Measurements from ENCODE around the gene CERK.
"Not testable (repeated sequence)": the region's sequence is repeated elsewhere in the genome, so short reads cannot be mapped to it uniquely, and the experiment has no call there.

CERK gene

DNA sequence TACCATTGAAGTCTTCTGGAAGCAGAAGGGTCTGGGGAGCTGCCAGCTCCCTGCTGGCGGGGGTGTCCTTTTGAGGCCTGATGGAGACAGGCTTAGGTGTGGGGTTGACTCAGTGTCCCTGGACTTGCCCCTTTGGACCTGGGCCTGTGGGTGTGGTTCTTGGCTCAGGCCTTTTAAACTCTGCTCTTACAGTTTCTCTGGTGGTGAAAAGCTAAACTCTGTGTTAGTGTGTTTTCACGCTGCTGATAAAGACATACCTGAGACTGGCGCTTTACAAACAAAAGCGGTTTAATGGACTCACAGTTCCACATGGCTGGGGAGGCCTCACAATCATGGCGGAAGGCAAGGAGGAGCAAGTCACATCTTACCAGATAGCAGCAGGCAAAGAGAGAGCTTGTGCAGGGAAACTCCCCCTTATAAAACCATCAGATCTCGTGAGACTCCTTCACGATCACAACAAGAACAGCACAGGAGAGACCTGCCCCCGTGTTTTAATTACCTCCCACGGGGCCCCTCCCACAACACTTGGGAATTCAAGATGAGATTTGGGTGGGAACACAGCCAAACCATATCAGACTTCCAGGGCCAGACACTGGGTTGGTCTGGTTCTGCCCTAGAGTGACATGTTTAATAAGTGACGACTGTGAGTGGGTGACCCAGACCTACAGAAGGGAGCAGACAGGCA is 91.4 kb downstream of the CERK start:
- in situ Hi-C loops (cut with HindIII; ENCODE audit: low sequenced_read_pairs) = no loop called here
- TF ChIP-seq, protein P1, sequence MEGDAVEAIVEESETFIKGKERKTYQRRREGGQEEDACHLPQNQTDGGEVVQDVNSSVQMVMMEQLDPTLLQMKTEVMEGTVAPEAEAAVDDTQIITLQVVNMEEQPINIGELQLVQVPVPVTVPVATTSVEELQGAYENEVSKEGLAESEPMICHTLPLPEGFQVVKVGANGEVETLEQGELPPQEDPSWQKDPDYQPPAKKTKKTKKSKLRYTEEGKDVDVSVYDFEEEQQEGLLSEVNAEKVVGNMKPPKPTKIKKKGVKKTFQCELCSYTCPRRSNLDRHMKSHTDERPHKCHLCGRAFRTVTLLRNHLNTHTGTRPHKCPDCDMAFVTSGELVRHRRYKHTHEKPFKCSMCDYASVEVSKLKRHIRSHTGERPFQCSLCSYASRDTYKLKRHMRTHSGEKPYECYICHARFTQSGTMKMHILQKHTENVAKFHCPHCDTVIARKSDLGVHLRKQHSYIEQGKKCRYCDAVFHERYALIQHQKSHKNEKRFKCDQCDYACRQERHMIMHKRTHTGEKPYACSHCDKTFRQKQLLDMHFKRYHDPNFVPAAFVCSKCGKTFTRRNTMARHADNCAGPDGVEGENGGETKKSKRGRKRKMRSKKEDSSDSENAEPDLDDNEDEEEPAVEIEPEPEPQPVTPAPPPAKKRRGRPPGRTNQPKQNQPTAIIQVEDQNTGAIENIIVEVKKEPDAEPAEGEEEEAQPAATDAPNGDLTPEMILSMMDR (IDR thresholded peaks at IDR 0.05; ENCODE audit: low read depth, low read length) = no peak
- H3K4me3 ChIP-seq (ENCODE audit: low read depth, low read length) = no peak overlapping the region
- DNase-seq (ENCODE audit: low read depth, low spot score) = no peak

- DNase-seq (ENCODE audit: low read depth, low spot score); in situ Hi-C loops (cut with HindIII; ENCODE audit: low sequenced_read_pairs); H3K4me3 ChIP-seq (ENCODE audit: low read depth, low read length): not testable (repeated sequence)
Observed at GRCh38 chr22:46642840-46643480, 95.1 kb downstream of the CERK start.

DNA sequence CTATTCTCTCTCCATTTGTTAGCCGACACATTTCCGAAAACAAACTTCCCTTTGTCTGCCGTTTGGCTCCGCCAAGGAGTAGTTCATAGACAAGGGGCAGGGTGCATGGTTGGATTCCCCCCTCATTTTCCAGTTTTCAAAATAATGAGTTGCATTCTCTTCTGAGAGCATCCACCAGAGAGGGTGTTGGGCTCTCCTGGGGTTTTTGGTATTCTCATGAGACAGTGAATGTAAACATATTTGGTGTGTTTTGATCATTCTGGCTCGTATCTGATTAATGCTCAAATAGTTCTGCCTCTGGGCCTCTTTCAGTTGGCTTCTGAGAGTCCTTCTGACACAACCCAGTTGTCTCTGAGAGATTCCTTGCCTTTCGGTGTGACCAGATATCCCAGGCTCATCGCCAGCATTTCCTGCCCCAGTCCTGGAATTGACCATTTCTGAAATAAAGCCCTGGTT is 96.2 kb downstream of the CERK start:
- no peak overlapping the region for H3K4me3 ChIP-seq (ENCODE audit: low read depth, low read length)
- TF ChIP-seq, protein P1 (IDR thresholded peaks at IDR 0.05; ENCODE audit: low read depth, low read length) = no peak
- no peak for DNase-seq (ENCODE audit: low read depth, low spot score)
- in situ Hi-C loops (cut with HindIII; ENCODE audit: low sequenced_read_pairs) = no loop called here

DNA sequence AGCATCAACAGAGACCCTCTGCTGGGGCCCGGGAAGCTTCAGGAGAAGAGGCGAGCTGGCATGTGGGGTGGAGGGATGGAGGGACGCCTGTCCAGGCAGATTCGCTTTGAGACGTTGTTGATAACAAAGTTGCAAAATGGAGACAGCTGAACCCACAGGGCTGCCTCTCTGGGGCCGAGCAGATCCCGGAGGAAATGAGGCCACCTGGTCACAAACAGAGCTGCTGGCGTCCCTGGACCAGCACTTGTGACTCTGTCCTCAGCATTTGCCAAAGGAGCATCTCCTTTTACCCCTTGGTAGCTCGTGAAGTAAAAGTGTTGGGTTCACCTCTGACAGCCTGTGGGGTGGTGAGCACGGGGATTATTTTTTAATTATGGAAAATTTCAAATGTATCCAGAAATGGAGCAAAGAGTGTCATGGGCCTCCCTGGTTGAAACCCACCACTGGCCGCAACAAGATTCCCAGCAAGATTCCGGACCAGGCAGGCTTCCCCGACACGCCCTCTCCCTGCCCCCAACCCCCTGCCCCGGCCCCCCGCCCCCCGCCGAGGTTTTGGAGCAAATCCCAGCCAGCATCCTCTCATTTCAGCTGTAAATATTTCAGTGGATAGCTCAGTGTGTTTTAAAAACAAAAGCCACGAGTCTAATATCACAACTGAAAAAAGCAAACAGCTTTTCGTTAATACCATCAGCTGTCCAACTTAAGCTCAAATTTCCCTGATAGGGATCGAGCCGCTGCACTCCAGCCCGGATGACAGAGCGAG is 97.6 kb downstream of the CERK start:
- TF ChIP-seq, protein P1 (IDR thresholded peaks at IDR 0.05; ENCODE audit: low read depth, low read length) = no peak
- H3K4me3 ChIP-seq (ENCODE audit: low read depth, low read length) = no peak overlapping the region
- no peak for DNase-seq (ENCODE audit: low read depth, low spot score)
- in situ Hi-C loops (cut with HindIII; ENCODE audit: low sequenced_read_pairs) = no loop called here

DNA sequence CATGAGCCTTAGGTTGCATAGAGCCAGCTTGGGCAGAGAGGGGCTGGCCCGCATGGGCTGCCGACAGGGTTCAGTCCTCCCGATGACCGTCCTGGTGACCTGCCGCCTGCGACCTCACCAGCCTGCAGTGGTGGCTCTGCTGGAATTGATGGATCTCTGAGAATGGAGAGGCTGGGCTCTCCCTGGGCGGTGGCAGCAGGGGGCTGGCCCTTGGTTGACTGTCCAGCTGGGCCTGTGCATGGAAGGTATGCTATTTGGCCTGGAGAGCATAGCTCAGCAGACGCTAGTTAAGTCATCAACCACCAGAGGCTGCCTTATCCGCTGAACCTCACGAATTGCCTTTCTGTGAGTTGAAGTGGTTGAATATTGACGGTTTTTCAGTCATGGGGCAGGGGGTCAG is 98.2 kb downstream of the CERK start:
- no peak overlapping the region for H3K4me3 ChIP-seq (ENCODE audit: low read depth, low read length)
- DNase-seq (ENCODE audit: low read depth, low spot score) = peak; percentile 24
- in situ Hi-C loops (cut with HindIII; ENCODE audit: low sequenced_read_pairs) = no loop called here
- TF ChIP-seq, protein P1 (IDR thresholded peaks at IDR 0.05; ENCODE audit: low read depth, low read length) = no peak

- in situ Hi-C loops (cut with HindIII; ENCODE audit: low sequenced_read_pairs) = no loop called here
- DNase-seq (ENCODE audit: low read depth, low spot score) = no peak
- no peak overlapping the region for H3K4me3 ChIP-seq (ENCODE audit: low read depth, low read length)
- TF ChIP-seq, protein P1 (IDR thresholded peaks at IDR 0.05; ENCODE audit: low read depth, low read length) = no peak
Observed at GRCh38 chr22:46638601-46639431, 99.2 kb downstream of the CERK start.
